Kidney (tissue), 14 donors: ENCODE results near the gene HIRA. TPM values are rescaled to one million over a fixed set of nuclear protein-coding genes. Genes with fewer than 3 reads are reported as not detected.

Source experiments
- DNase-seq, 5 donors: peaks; one replicate each; pipeline ENCODE4 v3.0.0-alpha.2; 2013 to 2020
- FAIRE-seq: peaks from 2 replicates; lab custom pipeline; 2012; peaks lifted over from hg19 to GRCh38; lab: Jason Lieb, UNC
- H3K27ac ChIP-seq, 2 donors: one replicate each; pipeline ENCODE4 v1.7.0; 2013; ENCODE audit warnings: low read depth in 2 of 2, low read length in 2 of 2, inconsistent platforms in 1 of 2
- H3K27me3 ChIP-seq: one replicate; pipeline ENCODE4 v1.7.1; 2013; ENCODE audit warnings: low read length, inconsistent platforms; ENCODE audit not compliant: control insufficient read depth, insufficient read depth
- H3K36me3 ChIP-seq, 3 donors: one replicate each; pipeline versions ENCODE4 v1.7.0 to v1.7.1; 2013; ENCODE audit warnings: low read length in 3 of 3, control low read depth in 1 of 3, inconsistent platforms in 1 of 3; ENCODE audit not compliant: insufficient read depth in 3 of 3, control insufficient read depth in 2 of 3
- H3K4me1 ChIP-seq, 3 donors: one replicate each; pipeline versions ENCODE4 v1.7.0 to v1.7.1; 2013; ENCODE audit warnings: low read length in 3 of 3, inconsistent platforms in 1 of 3, low read depth in 1 of 3; ENCODE audit not compliant: control insufficient read depth in 2 of 3, insufficient read depth in 2 of 3
- H3K4me3 ChIP-seq, 3 donors: one replicate each; pipeline versions ENCODE4 v1.7.0 to v1.8.1; 2013; ENCODE audit warnings: low read length in 3 of 3, control low read depth in 1 of 3, inconsistent platforms in 1 of 3
- H3K9ac ChIP-seq, 3 donors: one replicate each; pipeline versions ENCODE4 v1.7.0 to v1.7.1; 2013; ENCODE audit warnings: low read length in 3 of 3, control low read depth in 1 of 3, inconsistent platforms in 1 of 3
- H3K9me3 ChIP-seq, 3 donors: one replicate each; pipeline versions ENCODE4 v1.7.0 to v1.7.1; 2013; ENCODE audit warnings: low read length in 3 of 3, control low read depth in 1 of 3, inconsistent platforms in 1 of 3; ENCODE audit not compliant: control insufficient read depth in 2 of 3, insufficient read depth in 1 of 3
- intact Hi-C: fragments of 100-400 bp; cut with DNase I; formaldehyde crosslinking; loops from one replicate; pipeline ENCODE4 v1.11.1; 2022
- polyA plus RNA-seq: library from polyadenylated mRNA; stranded (reverse); fragments of 350-450 nt; fragmentation: Illumina TruSeq; extraction: RNeasy Lipid Tissue Mini Kit (QIAGEN cat#74804); gene quantifications from one replicate; pipeline ENCODE4 v1.2.3, GENCODE V29; 2014; ENCODE audit warnings: low read depth, low replicate concordance; ENCODE audit not compliant: insufficient read depth
- total RNA-seq: library from RNA; stranded (reverse); fragmentation: NEBNext Ultra II Directional; extraction: Animal tissue kit (Norgen Biotek cat#: 25700); gene quantifications from one replicate; pipeline ENCODE4 v1.2.1, GENCODE V29; 2021
- TF ChIP-seq, protein P1 (sequence below): IDR thresholded peaks from 3 replicates; pipeline ENCODE4 v1.5.1; 2012; ENCODE audit warnings: mild to moderate bottlenecking, moderate library complexity, borderline replicate concordance; ENCODE audit not compliant: insufficient read depth; ENCODE audit errors: extremely low read depth
- donor health status: control.
- donor health status: control.
- donor health status: control.
- donor health status: control.
- donor health status: control.
- donor health status: DM: yes; HTN: yes; CAD: no.
- donor health status: Normal renal cell carcinoma (clear cell type).

The HIRA gene
- total and polyA plus RNA-seq, 2 donors from 2014 or later = 18.5 to 26.8 TPM

DNA sequence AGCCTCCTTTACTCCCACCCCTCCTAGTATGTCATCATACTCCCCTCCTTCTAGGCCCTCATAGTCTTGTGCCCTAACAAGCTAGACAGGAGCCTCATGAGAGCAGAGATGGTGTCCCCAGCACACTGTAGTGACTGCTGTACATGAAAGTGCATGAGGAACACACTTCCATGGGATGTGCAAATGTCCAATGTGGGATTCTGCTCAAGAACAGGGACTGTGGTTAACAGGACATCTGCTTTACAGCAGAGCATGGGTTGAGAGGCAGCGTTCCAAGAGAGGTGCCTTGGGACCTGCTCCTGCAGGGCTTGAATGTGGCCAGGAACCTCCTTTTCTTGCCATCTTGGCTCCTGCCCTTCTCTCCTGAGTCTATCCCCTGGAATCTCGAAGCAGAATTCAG is 45.3 kb downstream of the HIRA start:
- FAIRE-seq = no peak
- peaks cover 5 to 62% (median 55%) of the 10 kb centered on the region in 3 donors for H3K36me3 ChIP-seq

DNA sequence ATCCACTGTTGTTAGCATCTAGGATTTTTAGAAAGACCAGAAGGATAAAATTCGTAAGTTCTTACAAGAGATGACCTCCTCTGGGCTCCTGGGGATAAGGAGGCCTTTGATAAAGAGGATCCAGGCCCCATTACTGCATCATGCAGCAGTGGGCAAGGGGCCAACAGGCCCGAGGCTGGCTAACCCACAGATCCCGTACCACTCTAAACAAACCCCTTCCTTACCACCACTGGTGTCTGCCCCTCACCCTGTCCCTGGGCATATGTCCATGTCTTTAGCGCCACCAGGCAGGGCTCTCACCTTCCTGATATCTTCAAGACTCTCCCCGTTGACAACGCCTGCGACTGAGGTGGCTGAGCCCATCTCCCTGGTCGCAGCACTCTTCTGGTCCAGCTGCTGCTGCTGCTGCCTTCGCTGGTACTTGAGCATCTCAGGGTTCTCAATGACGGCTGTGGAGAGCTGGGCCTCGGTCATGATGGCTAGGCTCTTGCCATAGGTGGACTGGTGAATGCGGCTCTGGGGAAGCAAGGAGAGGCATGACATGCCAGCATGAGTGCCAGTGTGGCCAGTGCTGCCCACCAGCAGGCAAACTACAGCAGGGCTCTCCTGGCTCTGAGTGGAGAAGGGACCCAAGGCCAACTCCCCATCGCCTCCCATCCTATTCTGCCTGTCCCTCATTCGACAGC is 46.2 kb downstream of the HIRA start:
- FAIRE-seq = no peak
- intact Hi-C loops = no loop called here
- no peak overlapping the region for H3K9ac ChIP-seq

More for the DNA sequence above, 45.3 kb downstream of the HIRA start:
- no peak for DNase-seq
- no peak overlapping the region for H3K27ac ChIP-seq
- intact Hi-C loops = no loop called here
- no peaks in the 10 kb centered on the region for H3K4me1 ChIP-seq
- H3K9ac ChIP-seq = no peak overlapping the region
- H3K9me3 ChIP-seq = no peaks in the 10 kb centered on the region
- H3K27me3 ChIP-seq = no peaks in the 10 kb centered on the region
- H3K4me3 ChIP-seq = no peak overlapping the region
- TF ChIP-seq, protein P1, sequence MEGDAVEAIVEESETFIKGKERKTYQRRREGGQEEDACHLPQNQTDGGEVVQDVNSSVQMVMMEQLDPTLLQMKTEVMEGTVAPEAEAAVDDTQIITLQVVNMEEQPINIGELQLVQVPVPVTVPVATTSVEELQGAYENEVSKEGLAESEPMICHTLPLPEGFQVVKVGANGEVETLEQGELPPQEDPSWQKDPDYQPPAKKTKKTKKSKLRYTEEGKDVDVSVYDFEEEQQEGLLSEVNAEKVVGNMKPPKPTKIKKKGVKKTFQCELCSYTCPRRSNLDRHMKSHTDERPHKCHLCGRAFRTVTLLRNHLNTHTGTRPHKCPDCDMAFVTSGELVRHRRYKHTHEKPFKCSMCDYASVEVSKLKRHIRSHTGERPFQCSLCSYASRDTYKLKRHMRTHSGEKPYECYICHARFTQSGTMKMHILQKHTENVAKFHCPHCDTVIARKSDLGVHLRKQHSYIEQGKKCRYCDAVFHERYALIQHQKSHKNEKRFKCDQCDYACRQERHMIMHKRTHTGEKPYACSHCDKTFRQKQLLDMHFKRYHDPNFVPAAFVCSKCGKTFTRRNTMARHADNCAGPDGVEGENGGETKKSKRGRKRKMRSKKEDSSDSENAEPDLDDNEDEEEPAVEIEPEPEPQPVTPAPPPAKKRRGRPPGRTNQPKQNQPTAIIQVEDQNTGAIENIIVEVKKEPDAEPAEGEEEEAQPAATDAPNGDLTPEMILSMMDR = no peak

DNA sequence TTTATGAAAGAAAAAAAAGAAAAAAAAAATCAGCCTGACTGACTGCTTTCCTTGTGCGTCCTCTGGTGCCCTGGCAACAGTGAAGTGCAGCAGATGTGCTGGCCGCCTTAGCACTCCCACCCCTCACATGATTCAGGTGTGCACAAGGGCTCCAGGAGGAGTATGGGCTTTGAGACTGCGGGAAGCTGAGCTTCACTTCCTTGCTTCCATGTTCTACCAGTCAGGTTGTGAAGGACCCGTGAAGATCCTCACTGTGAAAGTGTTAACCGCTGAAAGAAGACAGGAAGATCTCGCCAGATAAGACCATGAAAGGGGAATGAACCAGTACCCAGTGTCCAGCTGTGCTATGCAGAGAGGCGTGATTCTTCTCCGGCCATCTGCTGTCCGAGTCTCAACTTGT is 48.2 kb downstream of the HIRA start:
- intact Hi-C loops = no loop called here
- TF ChIP-seq, protein P1 = no peak
- DNase-seq (no peak), FAIRE-seq (no peak)
- Histone ChIP-seq H3K36me3 (peaks cover 5 to 51% (median 43%) of the 10 kb centered on the region in 3 donors), H3K27ac (no peak overlapping the region), H3K4me3 (no peak overlapping the region), H3K9ac (no peak overlapping the region), H3K4me1 (no peaks in the 10 kb centered on the region), H3K27me3 (no peaks in the 10 kb centered on the region), H3K9me3 (no peaks in the 10 kb centered on the region)

More for the DNA sequence above, 46.2 kb downstream of the HIRA start:
- Histone ChIP-seq H3K36me3 (peaks cover 5 to 60% (median 49%) of the 10 kb centered on the region in 3 donors), H3K27ac (no peak overlapping the region), H3K9me3 (no peaks in the 10 kb centered on the region), H3K4me1 (no peaks in the 10 kb centered on the region), H3K27me3 (no peaks in the 10 kb centered on the region), H3K4me3 (no peak overlapping the region)
- TF ChIP-seq, protein P1 = no peak
- no peak for DNase-seq

DNA sequence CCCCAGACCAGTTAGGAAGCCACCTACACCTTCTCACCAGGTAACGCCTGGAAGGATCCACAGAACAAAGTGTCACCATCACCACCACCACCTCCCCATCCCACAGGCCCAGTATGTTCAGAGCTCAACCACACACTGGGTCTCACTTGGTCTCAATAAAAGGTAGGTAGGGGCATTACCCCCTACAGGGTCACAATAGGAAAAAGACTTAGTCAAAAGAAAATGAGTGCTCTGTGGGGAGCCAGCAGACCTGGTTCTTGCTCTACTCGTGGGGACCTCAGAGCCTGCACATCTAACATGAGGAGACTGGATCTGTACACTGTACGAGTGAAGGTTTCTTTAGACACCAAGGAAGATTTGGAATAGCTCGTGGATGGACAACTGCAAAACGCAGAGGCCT is 49.3 kb downstream of the HIRA start:
- Histone ChIP-seq H3K9ac (no peak overlapping the region), H3K4me3 (no peak overlapping the region), H3K27me3 (no peaks in the 10 kb centered on the region), H3K36me3 (peaks cover 5 to 52% (median 46%) of the 10 kb centered on the region in 3 donors), H3K27ac (no peak overlapping the region), H3K4me1 (no peaks in the 10 kb centered on the region), H3K9me3 (no peaks in the 10 kb centered on the region)
- FAIRE-seq (no peak), DNase-seq (no peak)
- TF ChIP-seq, protein P1 = no peak
- intact Hi-C loops = no loop called here
